Measurements from ENCODE around the gene FIZ1.
"Not testable (repeated sequence)": the region's sequence is repeated elsewhere in the genome, so short reads cannot be mapped to it uniquely, and the experiment has no call there.

Gene FIZ1

GRCh38 chr19:55578761-55579747 lies 20.3 kb downstream of the FIZ1 start:
- peak overlapping the region; percentile 80 for H3K27ac ChIP-seq (ENCODE audit: extremely low read depth, low read depth, low read length)
- peak overlapping the region; percentile 100 for H3K4me3 ChIP-seq (ENCODE audit: low read depth, low read length)
- no peaks in the 10 kb centered on the region for H3K9me3 ChIP-seq (ENCODE audit: control insufficient read depth, insufficient read depth, low read depth, low read length)
- H3K36me3 ChIP-seq (ENCODE audit: control insufficient read depth in 2 of 2, insufficient read depth in 1 of 2, low read length in 2 of 2): peaks cover 9 to 20% of the 10 kb centered on the region in 2 experiments; a peak in 2 of 3 replicates
- ChIA-PET POLR2A (interaction anchor here (1.2 kb wide), 1 partner anchor 20 kb away, joined by 3 read pairs; the partner anchor contains the start of gene FIZ1), CTCF (no interaction called here)
- TF ChIP-seq ZBTB6 (tag by site-specific recombination; IDR thresholded peaks at IDR 0.05): no peak
- H3K4me1 ChIP-seq (ENCODE audit: control insufficient read depth, insufficient read depth, low read length): no peaks in the 10 kb centered on the region

- ChIA-PET POLR2A (interaction anchor here (1.2 kb wide), 1 partner anchor 21 kb away, joined by 3 read pairs; the partner anchor contains the start of gene FIZ1), CTCF (no interaction called here)
- H3K9me3 ChIP-seq (ENCODE audit: control insufficient read depth, insufficient read depth, low read depth, low read length): no peaks in the 10 kb centered on the region
- H3K27ac ChIP-seq (ENCODE audit: extremely low read depth, low read depth, low read length): no peak overlapping the region
- TF ChIP-seq PRDM10 (tag by site-specific recombination; IDR thresholded peaks at IDR 0.05) (no peak), ZNF561 (tag by site-specific recombination; IDR thresholded peaks at IDR 0.05; ENCODE audit: borderline replicate concordance) (no peak), ZNF211 (tag by site-specific recombination; IDR thresholded peaks at IDR 0.05; ENCODE audit: low read depth) (no peak), ZNF488 (tag by site-specific recombination; IDR thresholded peaks at IDR 0.05) (no peak), ZNF843 (tag by site-specific recombination; IDR thresholded peaks at IDR 0.05) (no peak), EGR2 (tag by site-specific recombination; IDR thresholded peaks at IDR 0.05; ENCODE audit: low read depth) (no peak), ZBTB48 (tag by site-specific recombination; IDR thresholded peaks at IDR 0.05) (no peak), ZNF629 (tag by site-specific recombination; IDR thresholded peaks at IDR 0.05) (no peak)
- peaks cover 9 to 20% of the 10 kb centered on the region in 2 experiments; a peak in 2 of 3 replicates for H3K36me3 ChIP-seq (ENCODE audit: control insufficient read depth in 2 of 2, insufficient read depth in 1 of 2, low read length in 2 of 2)
- H3K4me3 ChIP-seq (ENCODE audit: low read depth, low read length): no peak overlapping the region
- H3K4me1 ChIP-seq (ENCODE audit: control insufficient read depth, insufficient read depth, low read length): no peaks in the 10 kb centered on the region
Observed at GRCh38 chr19:55578031-55578760, 21.1 kb downstream of the FIZ1 start.

- CTCF ChIA-PET: interaction anchor here (0.5 kb wide), 1 partner anchor 342 kb away, joined by 5 read pairs; no protein-coding TSS in a partner anchor
- Histone ChIP-seq H3K27ac (ENCODE audit: extremely low read depth, low read depth, low read length) (no peak overlapping the region), H3K9me3 (ENCODE audit: control insufficient read depth, insufficient read depth, low read depth, low read length) (no peaks in the 10 kb centered on the region), H3K4me1 (ENCODE audit: control insufficient read depth, insufficient read depth, low read length) (no peaks in the 10 kb centered on the region), H3K36me3 (ENCODE audit: control insufficient read depth in 2 of 2, insufficient read depth in 1 of 2, low read length in 2 of 2) (peaks cover 9 to 20% of the 10 kb centered on the region in 2 experiments; a peak in 2 of 3 replicates), H3K4me3 (ENCODE audit: low read depth, low read length) (no peak overlapping the region)
- POLR2A ChIA-PET: interaction anchor here (0.5 to 1.5 kb wide), 3 partner anchors 11 to 455 kb away, joined by 3 to 5 read pairs (median 3); partner anchors contain the start of gene ZNF865
- TF ChIP-seq ZNF704 (tag by site-specific recombination; IDR thresholded peaks at IDR 0.05): no peak
- 0 out of 2 replicates have a peak, but pooled peaks have one; percentile 51 for TF ChIP-seq ZNF121 (tag by site-specific recombination; IDR thresholded peaks at IDR 0.05)
Observed at GRCh38 chr19:55576746-55577145, 22.6 kb downstream of the FIZ1 start.

- not testable (repeated sequence) for H3K4me3 ChIP-seq (ENCODE audit: low read depth, low read length); H3K27ac ChIP-seq (ENCODE audit: extremely low read depth, low read depth, low read length); H3K4me1 ChIP-seq (ENCODE audit: control insufficient read depth, insufficient read depth, low read length); H3K9me3 ChIP-seq (ENCODE audit: control insufficient read depth, insufficient read depth, low read depth, low read length)
- peaks cover 9 to 17% of the 10 kb centered on the region in 2 experiments; a peak in 2 of 3 replicates for H3K36me3 ChIP-seq (ENCODE audit: control insufficient read depth in 2 of 2, insufficient read depth in 1 of 2, low read length in 2 of 2)
- ChIA-PET CTCF (interaction anchor here (0.6 to 1.2 kb wide), 3 partner anchors 17 to 70 kb away, joined by 3 to 4 read pairs (median 3); no protein-coding TSS in a partner anchor), POLR2A (interaction anchor here (0.6 to 2.9 kb wide), 3 partner anchors 25 to 51 kb away, joined by 4 to 6 read pairs (median 5); partner anchors contain the start of genes FIZ1, ZNF524 and ZNF784)
Observed at GRCh38 chr19:55573929-55574328, 25.4 kb downstream of the FIZ1 start.

All from HEK293 (cell line).